IMR-90 (cell line): ENCODE measurements around the gene TMEM9B. TPM values are rescaled to one million over a fixed set of nuclear protein-coding genes. Genes with fewer than 3 reads are reported as not detected.

Experiments
- ATAC-seq: fragments of 200-7000 bp; cut with Tn5 transposase; 2 replicates; pipeline ENCODE4 v1.9.1; 2020; ENCODE audit warnings: low read depth, mild to moderate bottlenecking, moderate library complexity
- BruUV-seq: library from RNA; stranded (reverse); fragments of 400-500 nt; replicated peaks from 2 replicates; lab custom pipeline; 2021; lab: Mats Ljungman, UMichigan
- CTCF ChIA-PET: fragments of 300-600 bp; formaldehyde crosslinking; extraction: SDS; loops from one replicate; lab custom pipeline; 2021; ENCODE audit warnings: antibody characterized with exemption; lab: Yijun Ruan, JAX
- POLR2A ChIA-PET: fragments of 300-600 bp; sonication (Branson Sonifier 250); formaldehyde crosslinking; loops from one replicate; lab custom pipeline; 2022; ENCODE audit warnings: antibody characterized with exemption; ENCODE audit not compliant: unreplicated experiment; lab: Charles Lee
- DNase-seq: peaks from one replicate; pipeline ENCODE4 v3.0.0; 2013
- H2AFZ ChIP-seq: replicated peaks from 2 replicates; pipeline ENCODE3; 2013; ENCODE audit warnings: low read length, mild to moderate bottlenecking; ENCODE audit not compliant: poor library complexity
- H2AK5ac ChIP-seq: 2 replicates; pipeline ENCODE4 v1.6.1; 2013; ENCODE audit warnings: low read depth, low read length, inconsistent platforms
- H2AK9ac ChIP-seq: replicated peaks from 2 replicates; pipeline ENCODE3; 2013; ENCODE audit warnings: mild to moderate bottlenecking, low read depth, low read length, moderate library complexity; ENCODE audit not compliant: poor library complexity
- H2BK120ac ChIP-seq: 2 replicates; pipeline ENCODE4 v1.6.1; 2013; ENCODE audit warnings: low read depth, low read length, inconsistent platforms
- H2BK15ac ChIP-seq: 3 replicates; pipeline ENCODE4 v1.6.1; 2013; ENCODE audit warnings: low read depth, low read length, inconsistent platforms
- H2BK20ac ChIP-seq: 2 replicates; pipeline ENCODE4 v1.6.1; 2013; ENCODE audit warnings: low read depth, mild to moderate bottlenecking, inconsistent platforms, low read length, moderate library complexity
- H2BK5ac ChIP-seq: 2 replicates; pipeline ENCODE4 v1.6.1; 2013; ENCODE audit warnings: mild to moderate bottlenecking, low read depth, low read length, inconsistent platforms; ENCODE audit not compliant: poor library complexity, severe bottlenecking
- H3K14ac ChIP-seq: replicated peaks from 2 replicates; pipeline ENCODE4 v1.6.1; 2013; ENCODE audit warnings: low read depth, low read length, inconsistent platforms
- H3K18ac ChIP-seq: 2 replicates; pipeline ENCODE4 v1.6.1; 2013; ENCODE audit warnings: low read depth, low read length, control low read depth
- H3K23ac ChIP-seq: 2 replicates; pipeline ENCODE4 v1.6.1; 2013; ENCODE audit warnings: low read depth, low read length, inconsistent platforms
- H3K27ac ChIP-seq: 2 replicates; pipeline ENCODE4 v1.5.1; 2013; ENCODE audit warnings: mild to moderate bottlenecking, control low read depth, low read length; ENCODE audit not compliant: insufficient read depth
- H3K27me3 ChIP-seq: 2 replicates; pipeline ENCODE4 v1.6.1; 2013; ENCODE audit warnings: low read length; ENCODE audit not compliant: control insufficient read depth, insufficient read depth
- H3K36me3 ChIP-seq: 2 replicates; pipeline ENCODE4 v1.6.1; 2013; ENCODE audit warnings: low read length, mixed read lengths; ENCODE audit not compliant: control insufficient read depth, insufficient read depth
- H3K4ac ChIP-seq: 2 replicates; pipeline ENCODE4 v1.6.1; 2013; ENCODE audit warnings: low read depth, low read length, inconsistent platforms
- H3K4me1 ChIP-seq: 2 replicates; pipeline ENCODE4 v1.6.1; 2013; ENCODE audit warnings: low read length, mixed read lengths; ENCODE audit not compliant: control insufficient read depth, insufficient read depth
- H3K4me2 ChIP-seq: 2 replicates; pipeline ENCODE4 v1.6.1; 2013; ENCODE audit warnings: low read depth, mild to moderate bottlenecking, control low read depth, low read length, moderate library complexity
- H3K4me3 ChIP-seq: 2 replicates; pipeline ENCODE4 v1.5.1; 2013; ENCODE audit warnings: low read depth, mild to moderate bottlenecking, control low read depth, low read length, moderate library complexity; ENCODE audit not compliant: insufficient read depth
- H3K56ac ChIP-seq: 2 replicates; pipeline ENCODE4 v1.6.1; 2013; ENCODE audit warnings: low read length, inconsistent platforms; ENCODE audit not compliant: insufficient read depth; ENCODE audit errors: extremely low read depth
- H3K79me1 ChIP-seq, 2 experiments: 2 replicates each; pipeline ENCODE4 v1.6.1; 2013; ENCODE audit warnings: low read length in 2 of 2, inconsistent platforms in 1 of 2, low read depth in 1 of 2
- H3K9ac ChIP-seq: 2 replicates; pipeline ENCODE4 v1.6.1; 2013; ENCODE audit warnings: low read depth, low read length, control low read depth
- H3K9me1 ChIP-seq: 2 replicates; pipeline ENCODE4 v1.6.1; 2013; ENCODE audit warnings: low read length, inconsistent platforms; ENCODE audit not compliant: insufficient read depth
- H3K9me3 ChIP-seq: 2 replicates; pipeline ENCODE4 v1.6.1; 2013; ENCODE audit warnings: low read length; ENCODE audit not compliant: control insufficient read depth, insufficient read depth
- H4K20me1 ChIP-seq: 2 replicates; pipeline ENCODE4 v1.6.1; 2013; ENCODE audit warnings: low read length, inconsistent platforms; ENCODE audit not compliant: insufficient read depth
- H4K5ac ChIP-seq: 2 replicates; pipeline ENCODE4 v1.6.1; 2013; ENCODE audit warnings: mild to moderate bottlenecking, low read depth, low read length, control low read depth
- H4K8ac ChIP-seq, 2 experiments: 2 replicates each; pipeline ENCODE4 v1.6.1; 2013; ENCODE audit warnings: low read depth in 2 of 2, low read length in 2 of 2, control low read depth in 1 of 2, inconsistent platforms in 1 of 2
- H4K91ac ChIP-seq: 2 replicates; pipeline ENCODE4 v1.6.1; 2013; ENCODE audit warnings: low read depth, low read length, inconsistent platforms; ENCODE audit not compliant: insufficient read depth
- BHLHE40 ChIP-seq: fragments of 150-350 bp; IDR thresholded peaks from 2 replicates; pipeline ENCODE4 v1.6.1; 2016; ENCODE audit warnings: mild to moderate bottlenecking, low read depth, low read length
- CEBPB ChIP-seq: IDR thresholded peaks from 2 replicates; pipeline ENCODE4 v1.6.1; 2012; ENCODE audit warnings: low read depth, low read length, improper control_type of control experiment
- CHD1 ChIP-seq: IDR thresholded peaks from 2 replicates; pipeline ENCODE4 v1.6.1; 2012; ENCODE audit warnings: low read depth, low read length, improper control_type of control experiment
- FOS ChIP-seq: fragments of 150-350 bp; IDR thresholded peaks from 2 replicates; pipeline ENCODE4 v1.6.1; 2016; ENCODE audit warnings: low read depth, low read length
- MAZ ChIP-seq: IDR thresholded peaks from 2 replicates; pipeline ENCODE4 v1.6.1; 2012; ENCODE audit warnings: low read depth, mild to moderate bottlenecking, low read length, improper control_type of control experiment, moderate library complexity, borderline replicate concordance
- MXI1 ChIP-seq: IDR thresholded peaks from 2 replicates; pipeline ENCODE4 v1.6.1; 2012; ENCODE audit warnings: low read depth, mild to moderate bottlenecking, low read length, moderate library complexity, borderline replicate concordance
- NFE2L2 ChIP-seq: fragments of 150-350 bp; IDR thresholded peaks from 2 replicates; pipeline ENCODE4 v1.6.1; 2016; ENCODE audit warnings: low read depth, mild to moderate bottlenecking, low read length
- POLR2A ChIP-seq: IDR thresholded peaks from 2 replicates; pipeline ENCODE4 v1.6.1; 2012; ENCODE audit warnings: mild to moderate bottlenecking, low read depth, low read length
- RAD21 ChIP-seq: IDR thresholded peaks from 2 replicates; pipeline ENCODE4 v1.6.1; 2012; ENCODE audit warnings: low read length, improper control_type of control experiment
- RCOR1 ChIP-seq: IDR thresholded peaks from 2 replicates; pipeline ENCODE4 v1.6.1; 2012; ENCODE audit warnings: mild to moderate bottlenecking, low read length, improper control_type of control experiment; ENCODE audit not compliant: insufficient replicate concordance
- RFX5 ChIP-seq: IDR thresholded peaks from 2 replicates; pipeline ENCODE4 v1.8.0; 2012; ENCODE audit warnings: low read depth, mild to moderate bottlenecking, low read length, moderate library complexity
- SMC3 ChIP-seq: fragments of 150-350 bp; IDR thresholded peaks from 2 replicates; pipeline ENCODE4 v1.6.1; 2016; ENCODE audit warnings: low read depth, mild to moderate bottlenecking, antibody characterized with exemption, low read length, moderate library complexity
- dilution Hi-C: fragments of 300-500 bp; cut with HindIII; formaldehyde crosslinking; loops from one replicate; pipeline ENCODE4 v1.14.3; 2018; ENCODE audit warnings: low sequenced_read_pairs; ENCODE audit not compliant: unreplicated experiment
- in situ Hi-C: fragments of 300-500 bp; cut with MboI; formaldehyde crosslinking; loops from 3 replicates; pipeline ENCODE4 v1.14.3; 2019; ENCODE audit warnings: low sequenced_read_pairs, inconsistent platforms, mixed read lengths
- intact Hi-C: fragments of 100-400 bp; cut with micrococcal nuclease; formaldehyde crosslinking; loops from 2 replicates; pipeline ENCODE4 v1.10.0; 2022
- polyA plus RNA-seq, 3 experiments: library from polyadenylated mRNA; depleted of rRNA; stranded (reverse); fragments of >200 nt; gene quantifications; 2 replicates each; pipeline ENCODE4 v1.2.3, GENCODE V29; 2012; ENCODE audit warnings: low replicate concordance in 1 of 3
- total RNA-seq: library from RNA; depleted of rRNA; stranded (reverse); fragments of >200 nt; gene quantifications from 2 replicates; pipeline ENCODE4 v1.2.3, GENCODE V29; 2012
- TF ChIP-seq, protein P1 (sequence below): fragments of 150-350 bp; IDR thresholded peaks from 2 replicates; pipeline ENCODE4 v1.6.1; 2017; ENCODE audit warnings: mild to moderate bottlenecking, antibody characterized with exemption, low read length, low read depth
- TF ChIP-seq, protein P2 (sequence below): fragments of 150-350 bp; IDR thresholded peaks from 2 replicates; pipeline ENCODE4 v1.6.1; 2016; ENCODE audit warnings: low read depth, mild to moderate bottlenecking, low read length, moderate library complexity, borderline replicate concordance
- TF ChIP-seq, protein P3 (sequence below): conservative IDR thresholded peaks from 2 replicates; pipeline ENCODE4 v1.5.1; 2012; ENCODE audit warnings: mild to moderate bottlenecking, low read depth, low read length, improper control_type of control experiment

TMEM9B gene
- total and polyA plus RNA-seq, 2 of the 4 experiments (the other 2 are of a cell fraction) = 24.6 to 25.6 TPM

DNA sequence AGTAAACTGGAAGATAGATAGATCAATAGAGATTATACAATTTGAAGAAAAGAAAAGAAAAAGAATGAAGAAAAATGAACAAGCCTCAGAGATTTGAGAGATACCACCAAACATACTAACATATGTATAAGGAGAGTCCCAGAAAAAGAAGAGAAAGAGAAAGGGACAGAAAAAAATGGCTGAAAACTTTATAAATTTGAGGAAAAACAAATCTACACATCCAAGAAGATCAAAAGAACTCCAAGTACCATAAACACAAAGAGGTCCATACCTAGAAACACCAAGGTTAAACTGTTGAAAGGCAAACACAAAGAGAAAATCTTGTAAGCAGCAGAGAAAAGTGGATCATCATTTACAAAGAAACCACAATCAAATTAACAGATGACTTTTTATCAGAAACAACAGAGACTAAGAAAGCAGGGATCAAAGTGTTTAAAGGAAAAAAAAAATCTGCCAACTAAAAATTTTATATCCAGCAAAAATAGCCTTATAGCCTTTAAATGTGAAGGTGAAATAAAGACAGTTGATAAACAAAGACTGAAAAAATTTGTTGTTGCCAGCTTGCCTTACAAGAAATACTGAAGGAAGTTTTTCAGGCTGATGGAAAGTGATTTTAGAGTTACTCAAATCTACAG, 65.0 kb downstream of the TMEM9B start:
- no peak for ATAC-seq
- Histone ChIP-seq H3K9me3 (peaks cover 10% of the 10 kb centered on the region), H3K18ac (no peak overlapping the region), H3K27me3 (no peaks in the 10 kb centered on the region), H3K79me1 (no peaks in the 10 kb centered on the region), H2BK5ac (no peak overlapping the region), H3K36me3 (no peaks in the 10 kb centered on the region), H2BK120ac (no peak overlapping the region), H3K56ac (no peak overlapping the region), H2AK5ac (no peak overlapping the region), H3K4me2 (no peak overlapping the region), H2AFZ (no peak overlapping the region), H4K91ac (no peak overlapping the region), H3K23ac (no peak overlapping the region), H2BK15ac (no peak overlapping the region), H3K4ac (no peak overlapping the region), H3K4me3 (no peak overlapping the region), H4K8ac (no peak overlapping the region), H3K14ac (no peak overlapping the region), H3K27ac (no peak overlapping the region), H4K20me1 (no peaks in the 10 kb centered on the region), H2AK9ac (no peak overlapping the region), H4K5ac (no peak overlapping the region), H3K9me1 (no peaks in the 10 kb centered on the region), H3K4me1 (no peaks in the 10 kb centered on the region), H3K9ac (no peak overlapping the region), H2BK20ac (no peak overlapping the region)
- dilution Hi-C loops = no loop called here
- TF ChIP-seq SMC3 (no peak), MXI1 (no peak), CHD1 (no peak), POLR2A (no peak), CEBPB (no peak), RFX5 (no peak), BHLHE40 (no peak), RCOR1 (no peak), MAZ (no peak), NFE2L2 (no peak), RAD21 (no peak), FOS (no peak)
- TF ChIP-seq, protein P1, sequence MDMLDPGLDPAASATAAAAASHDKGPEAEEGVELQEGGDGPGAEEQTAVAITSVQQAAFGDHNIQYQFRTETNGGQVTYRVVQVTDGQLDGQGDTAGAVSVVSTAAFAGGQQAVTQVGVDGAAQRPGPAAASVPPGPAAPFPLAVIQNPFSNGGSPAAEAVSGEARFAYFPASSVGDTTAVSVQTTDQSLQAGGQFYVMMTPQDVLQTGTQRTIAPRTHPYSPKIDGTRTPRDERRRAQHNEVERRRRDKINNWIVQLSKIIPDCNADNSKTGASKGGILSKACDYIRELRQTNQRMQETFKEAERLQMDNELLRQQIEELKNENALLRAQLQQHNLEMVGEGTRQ = no peak
- TF ChIP-seq, protein P2, sequence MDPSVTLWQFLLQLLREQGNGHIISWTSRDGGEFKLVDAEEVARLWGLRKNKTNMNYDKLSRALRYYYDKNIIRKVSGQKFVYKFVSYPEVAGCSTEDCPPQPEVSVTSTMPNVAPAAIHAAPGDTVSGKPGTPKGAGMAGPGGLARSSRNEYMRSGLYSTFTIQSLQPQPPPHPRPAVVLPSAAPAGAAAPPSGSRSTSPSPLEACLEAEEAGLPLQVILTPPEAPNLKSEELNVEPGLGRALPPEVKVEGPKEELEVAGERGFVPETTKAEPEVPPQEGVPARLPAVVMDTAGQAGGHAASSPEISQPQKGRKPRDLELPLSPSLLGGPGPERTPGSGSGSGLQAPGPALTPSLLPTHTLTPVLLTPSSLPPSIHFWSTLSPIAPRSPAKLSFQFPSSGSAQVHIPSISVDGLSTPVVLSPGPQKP = no peak
- TF ChIP-seq, protein P3, sequence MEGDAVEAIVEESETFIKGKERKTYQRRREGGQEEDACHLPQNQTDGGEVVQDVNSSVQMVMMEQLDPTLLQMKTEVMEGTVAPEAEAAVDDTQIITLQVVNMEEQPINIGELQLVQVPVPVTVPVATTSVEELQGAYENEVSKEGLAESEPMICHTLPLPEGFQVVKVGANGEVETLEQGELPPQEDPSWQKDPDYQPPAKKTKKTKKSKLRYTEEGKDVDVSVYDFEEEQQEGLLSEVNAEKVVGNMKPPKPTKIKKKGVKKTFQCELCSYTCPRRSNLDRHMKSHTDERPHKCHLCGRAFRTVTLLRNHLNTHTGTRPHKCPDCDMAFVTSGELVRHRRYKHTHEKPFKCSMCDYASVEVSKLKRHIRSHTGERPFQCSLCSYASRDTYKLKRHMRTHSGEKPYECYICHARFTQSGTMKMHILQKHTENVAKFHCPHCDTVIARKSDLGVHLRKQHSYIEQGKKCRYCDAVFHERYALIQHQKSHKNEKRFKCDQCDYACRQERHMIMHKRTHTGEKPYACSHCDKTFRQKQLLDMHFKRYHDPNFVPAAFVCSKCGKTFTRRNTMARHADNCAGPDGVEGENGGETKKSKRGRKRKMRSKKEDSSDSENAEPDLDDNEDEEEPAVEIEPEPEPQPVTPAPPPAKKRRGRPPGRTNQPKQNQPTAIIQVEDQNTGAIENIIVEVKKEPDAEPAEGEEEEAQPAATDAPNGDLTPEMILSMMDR = no peak
- no TSS peak for BruUV-seq
- in situ Hi-C loops = no loop called here
- CTCF ChIA-PET = no interaction called here
- POLR2A ChIA-PET = no interaction called here
- intact Hi-C loops = no loop called here
- no peak for DNase-seq
